Measurements from ENCODE around the gene NINJ2. TPM values are rescaled to one million over a fixed set of nuclear protein-coding genes. Genes with fewer than 3 reads are reported as not detected.

Gene NINJ2
- total RNA-seq, 1 experiment from 2014 or later = 0.24 TPM

DNA sequence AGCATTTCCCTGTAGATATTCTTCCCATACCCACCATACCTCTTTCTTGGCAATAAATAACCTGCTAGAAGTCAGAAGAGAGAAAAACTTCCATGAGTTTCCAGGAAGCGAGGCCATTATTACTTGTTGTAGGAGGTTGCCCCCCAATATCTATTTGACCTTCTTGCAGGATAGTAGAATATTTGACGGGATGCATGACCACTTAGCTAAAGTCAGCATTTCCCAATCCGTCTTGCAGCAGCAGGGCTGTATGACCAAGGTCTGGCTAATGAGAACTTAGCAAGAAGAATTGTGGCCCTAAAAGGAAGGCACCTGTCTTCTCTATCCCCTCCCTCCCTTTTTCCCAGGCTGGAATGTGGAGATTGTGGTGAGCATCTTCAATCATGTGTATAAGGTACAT, 51.5 kb downstream of the NINJ2 start:
- Histone ChIP-seq H2BK5ac (ENCODE audit: insufficient read length, low read length) (no peak overlapping the region), H3T11ph (ENCODE audit: low read length) (no peak overlapping the region), H2BK120ac (ENCODE audit: low read depth, low read length, poor library complexity, severe bottlenecking) (no peak overlapping the region), H4K8ac (replicated peaks; ENCODE audit: insufficient read length, low read depth, low read length) (no peak overlapping the region), H3K18ac (ENCODE audit: insufficient read length, low read depth, low read length) (no peak overlapping the region), H3K23me2 (ENCODE audit: insufficient read length, low read depth, low read length, poor library complexity, severe bottlenecking) (no peaks in the 10 kb centered on the region), H3K4ac (ENCODE audit: low read depth, low read length) (no peak overlapping the region), H2AK5ac (ENCODE audit: insufficient read length, low read length) (no peak overlapping the region), H4K91ac (ENCODE audit: insufficient read length, low read depth, low read length) (no peak overlapping the region), H3K27me3 (ENCODE audit: insufficient read depth, low read length) (no peaks in the 10 kb centered on the region), H3K9me3 (ENCODE audit: control insufficient read depth, low read depth, low read length) (no peaks in the 10 kb centered on the region), H3K79me2 (ENCODE audit: insufficient read depth, low read length) (no peaks in the 10 kb centered on the region), H3K23ac (ENCODE audit: insufficient read length, low read depth, low read length) (no peak overlapping the region), H3K4me2 (ENCODE audit: insufficient read depth, insufficient read length, low read length) (no peak overlapping the region), H2BK20ac (ENCODE audit: low read depth, low read length, poor library complexity, severe bottlenecking) (no peak overlapping the region), H3K9ac (ENCODE audit: extremely low read depth, insufficient read length, low read length) (no peak overlapping the region), H2BK15ac (ENCODE audit: low read depth, low read length) (no peak overlapping the region), H3K14ac (ENCODE audit: insufficient read depth, low read length) (no peak overlapping the region), H4K20me1 (ENCODE audit: control insufficient read depth, insufficient read depth, insufficient read length) (no peaks in the 10 kb centered on the region), H2BK12ac (ENCODE audit: insufficient read length, low read depth, low read length) (no peak overlapping the region), H3K56ac (ENCODE audit: insufficient read length, low read depth, low read length) (peak overlapping the region; percentile 22), H2AFZ (ENCODE audit: low read length) (no peak overlapping the region), H3K27ac (ENCODE audit: insufficient read length, low read depth, low read length) (no peak overlapping the region), H4K5ac (ENCODE audit: insufficient read length, low read depth, low read length) (no peak overlapping the region), H3K79me1 (ENCODE audit: insufficient read depth, low read depth, low read length, poor library complexity, severe bottlenecking) (no peaks in the 10 kb centered on the region), H3K4me1 (ENCODE audit: insufficient read depth, low read length) (no peaks in the 10 kb centered on the region)
- Mint-ChIP-seq H3K27ac (no peak overlapping the region), H3K4me3 (no peak overlapping the region), H3K4me1 (peaks cover 10 to 12% of the 10 kb centered on the region in 2 experiments), H3K9me3 (no peaks in the 10 kb centered on the region), H3K27me3 (ENCODE audit: low read depth) (no peaks in the 10 kb centered on the region; the same call in 1 of the 2 replicates), H3K36me3 (ENCODE audit: insufficient read depth in 1 of 3, low read depth in 3 of 3) (no peaks in the 10 kb centered on the region)
- peak; percentile 6 for DNase-seq
- no CpG with 5 or more reads among the region's 3 CpGs for WGBS (ENCODE audit: extremely low coverage, insufficient read length, low lambda C conversion rate)
- no peak for TF ChIP-seq CTCF (conservative IDR thresholded peaks at IDR 0.05)

All from H9 (cell line).